Measurements from ENCODE around the gene OR6C65.

Gene OR6C65

DNA sequence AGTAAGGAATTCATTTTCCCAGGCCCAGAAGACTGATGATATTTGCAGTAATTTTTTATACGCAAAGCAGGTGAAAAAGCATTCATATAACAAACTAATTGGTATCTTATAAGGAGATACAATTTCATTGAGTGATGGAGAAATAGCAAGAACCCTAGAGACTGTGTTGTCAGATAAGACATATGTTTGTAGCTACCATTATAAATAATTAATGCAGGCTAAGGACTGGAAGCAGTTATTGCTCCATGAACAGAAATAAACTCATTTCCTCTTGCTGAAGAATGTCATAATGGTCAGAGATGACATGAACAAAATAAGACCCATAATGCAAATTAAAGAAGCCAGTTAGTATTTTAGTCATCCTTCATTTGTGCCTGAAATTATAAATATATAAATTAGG is 45.0 kb downstream of the OR6C65 start:
- ChIA-PET CTCF (no interaction called here), POLR2A (no interaction called here)
- no peak for DNase-seq (ENCODE audit: extremely low spot score)
- no peak for TF ChIP-seq ELF4 (IDR thresholded peaks at IDR 0.05)
- TF ChIP-seq HDGF (IDR thresholded peaks at IDR 0.05; ENCODE audit: borderline replicate concordance): no peak
- TF ChIP-seq SP1 (IDR thresholded peaks at IDR 0.05): no peak
- no peak for TF ChIP-seq CTBP1 (IDR thresholded peaks at IDR 0.05; ENCODE audit: borderline replicate concordance)
- TF ChIP-seq NFRKB (IDR thresholded peaks at IDR 0.05): no peak
- TF ChIP-seq FOXM1 (IDR thresholded peaks at IDR 0.05; ENCODE audit: borderline replicate concordance): no peak
- no peak for TF ChIP-seq ARNT (IDR thresholded peaks at IDR 0.05)
- TF ChIP-seq FOXA1 (IDR thresholded peaks at IDR 0.05): no peak
- no peak for TF ChIP-seq ZNF384 (IDR thresholded peaks at IDR 0.05)

- TF ChIP-seq L3MBTL2 (conservative IDR thresholded peaks at IDR 0.05) (no peak), CTBP1 (IDR thresholded peaks at IDR 0.05; ENCODE audit: borderline replicate concordance) (no peak), FOXK2 (IDR thresholded peaks at IDR 0.05) (no peak), BHLHE40 (IDR thresholded peaks at IDR 0.05; ENCODE audit: borderline replicate concordance) (no peak), FOXM1 (IDR thresholded peaks at IDR 0.05; ENCODE audit: borderline replicate concordance) (no peak), ZNF384 (IDR thresholded peaks at IDR 0.05) (no peak), SUZ12 (IDR thresholded peaks at IDR 0.05) (no peak), NFRKB (IDR thresholded peaks at IDR 0.05) (no peak), HDGF (IDR thresholded peaks at IDR 0.05; ENCODE audit: borderline replicate concordance) (no peak)
- CTCF ChIA-PET: no interaction called here
- POLR2A ChIA-PET: no interaction called here
- no peak for DNase-seq (ENCODE audit: extremely low spot score)
These were observed 46.0 kb downstream of the OR6C65 start for GRCh38 chr12:55446326-55446725.

GRCh38 chr12:55448825-55449224 is 48.5 kb downstream of the OR6C65 start:
- ChIA-PET CTCF (no interaction called here), POLR2A (no interaction called here)
- no peak for TF ChIP-seq ELF4 (IDR thresholded peaks at IDR 0.05)
- no peak for TF ChIP-seq ARNT (IDR thresholded peaks at IDR 0.05)
- TF ChIP-seq SP1 (IDR thresholded peaks at IDR 0.05): no peak
- TF ChIP-seq HDGF (IDR thresholded peaks at IDR 0.05; ENCODE audit: borderline replicate concordance): no peak
- TF ChIP-seq CTBP1 (IDR thresholded peaks at IDR 0.05; ENCODE audit: borderline replicate concordance): no peak
- TF ChIP-seq NFRKB (IDR thresholded peaks at IDR 0.05): no peak
- TF ChIP-seq FOXK2 (IDR thresholded peaks at IDR 0.05): no peak
- no peak for TF ChIP-seq FOXM1 (IDR thresholded peaks at IDR 0.05; ENCODE audit: borderline replicate concordance)
- TF ChIP-seq TARDBP (IDR thresholded peaks at IDR 0.05): no peak
- TF ChIP-seq LEF1 (IDR thresholded peaks at IDR 0.05; ENCODE audit: borderline replicate concordance): no peak
- no peak for TF ChIP-seq L3MBTL2 (conservative IDR thresholded peaks at IDR 0.05)
- no peak for TF ChIP-seq ZNF384 (IDR thresholded peaks at IDR 0.05)
- no peak for TF ChIP-seq PKNOX1 (IDR thresholded peaks at IDR 0.05)
- TF ChIP-seq BHLHE40 (IDR thresholded peaks at IDR 0.05; ENCODE audit: borderline replicate concordance): no peak
- TF ChIP-seq SUZ12 (IDR thresholded peaks at IDR 0.05): no peak
- no peak for TF ChIP-seq FOXA1 (IDR thresholded peaks at IDR 0.05)
- no peak for DNase-seq (ENCODE audit: extremely low spot score)

All from HEK293T (cell line).